ENCODE data around the gene PANK4.

The PANK4 gene

DNA sequence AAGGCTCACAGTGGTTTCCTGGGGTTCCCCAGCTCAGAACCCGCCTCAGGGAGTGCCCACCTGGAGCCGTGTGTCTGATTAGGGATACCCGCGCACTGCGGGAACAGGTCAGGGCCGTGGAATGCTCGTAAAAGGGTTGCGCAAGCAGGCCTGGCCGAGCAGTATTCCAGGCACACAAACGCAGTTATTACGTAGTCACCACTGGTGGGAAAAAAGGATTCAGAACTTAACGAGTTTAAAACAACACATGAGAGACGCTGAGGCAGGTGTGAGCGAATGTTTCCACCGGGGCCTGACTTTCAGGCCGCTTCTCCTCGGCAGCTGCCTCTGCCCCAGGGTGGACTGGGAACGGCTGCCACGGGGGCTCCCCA lies 32.1 kb downstream of the PANK4 start:
- no peak for DNase-seq

DNA sequence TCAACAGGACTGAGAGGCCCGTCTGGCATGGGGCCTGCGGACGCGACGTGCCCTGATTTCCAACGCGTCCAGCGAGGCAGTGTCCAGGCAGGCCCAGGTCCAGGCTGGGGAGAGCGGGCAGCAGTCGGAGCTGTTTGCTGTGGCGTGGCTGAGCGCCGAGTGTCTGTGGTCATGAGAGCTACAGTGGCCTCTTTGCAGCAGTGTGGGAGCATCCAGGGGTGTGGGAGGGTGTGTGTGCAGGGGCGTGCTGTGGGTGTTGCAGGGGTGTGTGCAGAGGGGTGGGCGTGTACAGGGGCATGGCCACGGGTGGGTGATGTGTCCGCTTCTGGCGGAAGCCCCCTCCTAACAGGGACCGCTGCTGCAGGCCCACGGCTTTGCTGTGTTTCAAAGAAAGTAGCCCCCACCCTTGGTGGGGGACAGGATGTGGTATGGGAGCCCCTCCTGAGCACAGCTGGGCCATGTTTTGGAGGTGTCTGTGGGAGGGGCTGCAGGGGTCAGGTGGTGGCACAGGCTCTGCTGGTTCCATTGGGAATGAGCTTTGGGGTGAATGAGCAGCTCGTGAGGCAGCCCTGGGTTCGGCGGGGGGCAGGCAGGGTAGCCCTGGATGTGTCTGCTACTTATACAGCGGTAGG lies 32.6 kb downstream of the PANK4 start:
- DNase-seq, result no peak

DNA sequence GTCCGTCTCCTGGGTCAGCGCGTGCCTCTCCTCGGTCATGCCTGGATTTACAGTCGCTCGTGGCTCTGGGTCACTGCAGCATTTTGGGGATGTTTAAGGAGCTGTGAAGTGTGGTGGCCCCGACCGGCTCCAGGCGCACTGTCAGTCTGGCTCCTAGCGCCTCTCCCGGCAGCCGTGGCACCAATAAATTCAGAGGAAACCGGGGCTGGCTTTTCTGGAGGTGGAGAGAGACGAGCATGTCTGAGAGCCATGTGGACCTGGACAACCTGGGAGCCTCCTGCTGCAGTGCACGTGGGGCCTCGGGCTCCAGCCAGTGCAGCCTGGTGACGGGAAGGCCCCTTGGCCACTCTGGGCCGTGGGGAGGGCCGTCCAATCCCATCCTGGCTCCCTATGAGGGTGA lies 33.2 kb downstream of the PANK4 start:
- no peak for DNase-seq

DNA sequence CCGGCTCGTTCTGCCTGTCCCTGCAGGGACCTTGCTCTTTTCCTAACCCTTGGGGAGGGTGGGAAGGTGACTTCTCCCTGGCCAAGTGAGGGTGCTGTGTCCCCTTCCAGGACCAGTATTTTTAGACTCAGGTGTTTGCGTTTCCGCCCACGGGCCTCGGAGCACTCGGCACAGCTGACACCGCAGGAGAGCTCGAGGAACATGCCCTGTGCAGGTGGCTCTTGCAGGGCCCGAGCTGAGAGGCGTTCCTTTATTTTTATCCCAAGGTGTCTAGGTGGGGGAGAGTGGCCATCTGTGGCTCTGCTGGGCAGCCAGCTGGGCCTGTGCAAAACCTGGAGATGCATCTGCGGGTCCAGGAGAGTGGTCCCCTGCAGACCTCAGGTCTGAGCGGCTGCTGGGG lies 34.3 kb downstream of the PANK4 start:
- no peak for DNase-seq

DNA sequence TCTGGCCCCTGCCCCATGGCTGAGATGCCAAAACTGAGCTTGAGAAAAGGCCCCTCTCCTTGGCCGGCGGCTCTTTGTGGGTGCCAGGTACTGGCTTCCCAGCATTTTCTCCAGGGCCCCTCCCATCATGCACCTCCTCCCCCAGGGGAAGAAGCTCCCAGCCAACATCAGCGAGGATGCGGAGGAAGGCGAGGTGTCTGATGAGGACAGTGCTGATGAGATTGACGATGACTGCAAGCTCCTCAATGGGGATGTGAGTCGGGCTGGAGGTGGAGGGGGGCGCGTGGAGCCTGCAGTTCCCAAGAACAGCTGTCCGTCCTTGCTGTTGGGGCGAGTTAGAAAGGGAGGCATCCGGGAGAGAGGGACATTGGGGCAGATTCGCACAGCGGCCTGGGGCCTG lies 36.8 kb downstream of the PANK4 start:
- no peak for DNase-seq

DNA sequence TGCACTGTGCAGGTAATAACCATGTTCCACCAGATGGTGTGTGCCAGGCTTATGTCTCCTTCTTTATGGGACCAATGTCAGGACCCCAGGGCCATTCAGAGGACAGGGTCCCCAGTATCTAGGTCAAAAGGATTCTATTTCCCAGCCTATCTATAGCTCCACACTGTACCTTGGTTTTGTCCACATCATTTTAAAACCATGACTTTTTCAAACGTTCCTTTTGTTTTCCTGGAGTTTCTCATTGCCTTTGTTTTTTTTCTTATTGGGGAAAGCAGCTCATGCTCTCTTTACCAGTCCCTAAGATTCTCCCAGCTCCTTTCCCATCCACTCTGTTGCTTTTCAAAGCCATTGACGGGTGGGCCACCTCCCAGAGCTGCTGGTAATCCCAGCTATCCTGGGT lies 37.7 kb downstream of the PANK4 start:
- no peak for DNase-seq

DNA sequence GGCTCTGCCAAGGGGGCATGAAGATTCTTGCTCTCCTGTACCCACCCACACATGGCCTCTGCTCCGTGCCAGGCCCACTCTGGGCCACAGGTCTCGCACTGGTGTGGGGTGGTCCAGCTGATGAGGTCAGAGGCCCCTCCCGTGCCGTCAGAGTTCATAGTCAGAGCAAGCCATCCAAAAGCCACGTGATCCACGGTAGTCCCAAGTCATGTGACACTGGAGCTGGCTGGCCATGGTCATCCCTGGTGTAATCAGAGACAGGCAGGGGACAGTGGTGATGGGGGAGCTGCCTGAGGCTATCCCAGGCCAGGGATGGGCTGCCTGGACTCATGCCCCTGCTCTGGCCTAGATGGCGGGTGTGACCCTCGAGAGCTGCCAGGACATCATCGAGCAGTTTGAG lies 39.8 kb downstream of the PANK4 start:
- no peak for DNase-seq

DNA sequence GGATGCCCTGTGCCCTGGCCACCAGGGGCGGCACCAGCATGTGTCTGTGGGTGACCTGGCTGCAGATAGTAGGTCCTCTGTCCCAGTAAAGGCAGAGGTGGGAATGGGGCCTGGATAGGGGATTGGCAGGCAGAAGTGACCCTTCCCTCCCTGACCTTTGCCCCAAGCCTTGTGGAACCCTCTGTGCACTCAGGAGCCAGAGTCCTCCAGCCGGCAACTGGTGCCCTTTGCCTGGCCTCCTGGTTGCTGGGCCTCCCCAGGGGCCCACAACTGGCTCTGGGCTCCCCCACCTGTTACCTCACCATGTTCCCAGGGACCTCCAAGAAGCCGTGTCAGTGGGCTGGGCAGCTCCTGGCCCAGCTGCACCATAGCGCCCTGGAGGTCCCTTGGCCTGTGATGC lies 40.4 kb downstream of the PANK4 start:
- DNase-seq, result no peak

DNA sequence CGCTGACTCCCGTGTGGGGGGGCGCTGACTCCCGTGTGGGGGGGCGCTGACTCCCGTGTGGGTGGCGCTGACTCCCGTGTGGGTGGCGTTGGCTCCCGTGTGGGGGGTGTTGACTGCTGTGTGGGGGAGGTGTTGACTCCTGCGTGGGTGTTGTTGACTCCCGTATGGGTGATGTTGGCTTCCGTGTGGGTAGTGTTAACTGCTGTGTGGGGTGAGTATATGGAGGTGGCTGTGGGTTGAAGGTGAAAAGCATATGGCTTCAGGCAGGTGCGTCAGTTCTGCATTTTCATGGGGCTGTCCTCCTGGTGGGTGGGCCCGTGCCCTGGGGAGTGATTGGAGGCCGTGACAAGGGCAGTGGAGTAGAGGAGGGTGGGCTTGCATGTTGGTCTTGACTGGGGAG lies 42.4 kb downstream of the PANK4 start:
- no peak for DNase-seq

DNA sequence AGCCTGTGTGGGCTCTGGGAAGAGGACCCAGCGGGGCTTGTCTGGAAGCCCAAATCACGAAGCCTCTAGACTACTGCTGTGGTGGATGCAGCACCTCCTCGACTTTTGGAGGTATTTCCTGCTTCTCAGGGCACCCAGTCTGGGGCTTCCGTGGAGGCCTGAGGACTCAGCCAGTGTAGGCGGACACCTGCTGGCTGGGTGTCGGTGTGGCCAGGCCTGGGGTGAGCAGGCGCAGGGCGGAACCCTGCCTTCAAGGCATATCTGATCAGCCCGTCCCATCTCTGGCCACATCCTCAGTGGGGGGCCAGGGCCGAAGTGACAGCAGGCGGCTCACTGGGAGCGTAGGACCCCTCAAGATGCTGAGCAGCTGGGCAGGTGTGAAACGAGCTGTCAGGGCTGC lies 43.4 kb downstream of the PANK4 start:
- no peak for DNase-seq

DNA sequence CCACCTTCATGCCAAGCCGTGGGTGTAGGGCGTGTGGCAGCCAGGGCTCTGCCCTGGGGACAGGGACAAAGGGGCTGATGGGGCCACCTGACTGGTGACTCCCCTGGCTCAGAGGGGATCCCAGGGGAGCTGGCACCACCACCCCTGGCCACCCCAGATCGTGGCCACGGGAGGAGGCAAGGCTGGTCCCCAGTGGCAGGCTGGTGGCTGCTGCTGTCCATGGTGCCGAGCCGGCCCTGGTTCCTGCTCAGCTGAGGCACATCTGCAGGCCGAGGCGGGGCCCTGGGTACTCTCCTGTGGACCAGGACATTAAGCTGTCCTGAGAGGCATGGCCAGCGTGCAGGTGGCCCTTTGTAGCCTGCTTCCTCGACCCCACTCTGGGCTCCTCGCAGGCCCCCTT lies 43.8 kb downstream of the PANK4 start:
- no peak for DNase-seq

DNA sequence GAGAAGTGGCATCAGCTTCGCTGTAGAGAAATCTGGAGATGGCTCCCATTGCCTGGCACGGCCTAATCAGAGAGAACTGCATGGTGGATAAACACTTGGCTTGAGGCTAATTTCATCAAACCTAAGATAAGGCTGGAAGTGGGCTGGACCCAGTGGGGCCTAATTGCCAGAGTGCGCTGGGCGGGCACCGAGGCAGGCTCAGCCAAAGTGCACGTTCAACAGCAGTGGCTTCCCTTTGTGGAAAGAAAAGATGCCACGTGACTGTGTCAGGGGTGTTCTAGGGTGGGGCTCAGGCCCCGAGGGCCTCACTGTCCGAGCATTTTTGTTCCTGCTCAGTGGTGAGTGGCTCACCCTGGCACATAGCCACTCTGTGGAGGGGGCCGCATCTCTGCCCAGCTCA lies 44.5 kb downstream of the PANK4 start:
- no peak for DNase-seq

DNA sequence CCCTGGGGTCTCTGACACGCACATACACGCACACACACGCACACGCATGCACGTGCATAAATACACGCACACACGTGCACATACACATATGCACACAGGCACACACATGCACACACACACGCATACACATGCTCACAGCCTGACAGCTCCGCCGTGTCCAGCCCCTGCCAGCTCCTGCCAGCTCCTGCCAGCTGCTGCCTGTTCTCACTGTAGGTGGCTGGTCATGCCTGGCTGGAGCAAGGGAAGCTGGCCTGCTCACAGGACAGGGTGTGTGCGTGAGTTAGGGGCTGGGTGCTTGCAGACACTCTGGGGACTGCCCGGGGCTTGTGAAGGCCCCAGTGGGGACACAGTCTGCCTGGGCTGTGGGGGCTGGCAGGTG lies 45.4 kb downstream of the PANK4 start:
- no peak for DNase-seq

DNA sequence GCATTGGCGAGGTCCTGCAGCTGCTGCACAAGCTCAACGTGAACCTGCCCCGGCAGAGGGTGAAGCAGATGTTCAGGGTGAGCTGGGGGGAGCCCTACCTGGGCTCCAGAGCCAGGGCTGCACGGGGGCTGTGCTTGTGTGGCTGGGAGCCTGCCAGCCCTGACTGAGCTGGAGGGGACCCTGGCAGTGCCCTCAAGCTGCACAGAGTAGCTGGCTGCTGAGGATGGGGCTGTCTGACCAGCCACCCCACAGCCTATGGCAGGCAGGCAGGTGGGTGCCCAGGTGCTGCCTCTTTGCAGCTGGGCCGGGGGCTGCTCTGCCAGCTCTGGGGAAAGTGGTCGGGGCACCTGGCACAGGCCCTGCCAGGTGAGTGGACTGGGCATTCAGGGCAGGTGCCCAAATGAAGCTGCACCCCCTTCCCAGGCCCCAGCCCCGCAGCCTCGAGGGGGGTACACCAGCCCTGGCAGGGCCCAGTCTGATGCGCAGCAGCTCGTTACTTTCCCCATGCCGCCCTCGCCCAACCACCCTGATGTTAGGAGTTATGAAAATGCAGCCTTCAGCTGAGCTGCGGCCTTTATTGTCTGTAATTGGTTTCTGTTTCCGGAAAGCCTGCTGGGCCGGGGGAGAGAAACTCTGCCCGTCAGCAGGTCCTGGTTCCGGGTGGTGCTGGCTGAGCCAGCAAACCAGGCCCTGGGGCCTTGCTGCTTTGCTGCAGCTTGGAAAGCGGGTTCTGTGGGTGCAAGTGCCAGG lies 46.0 kb downstream of the PANK4 start:
- no peak for DNase-seq

DNA sequence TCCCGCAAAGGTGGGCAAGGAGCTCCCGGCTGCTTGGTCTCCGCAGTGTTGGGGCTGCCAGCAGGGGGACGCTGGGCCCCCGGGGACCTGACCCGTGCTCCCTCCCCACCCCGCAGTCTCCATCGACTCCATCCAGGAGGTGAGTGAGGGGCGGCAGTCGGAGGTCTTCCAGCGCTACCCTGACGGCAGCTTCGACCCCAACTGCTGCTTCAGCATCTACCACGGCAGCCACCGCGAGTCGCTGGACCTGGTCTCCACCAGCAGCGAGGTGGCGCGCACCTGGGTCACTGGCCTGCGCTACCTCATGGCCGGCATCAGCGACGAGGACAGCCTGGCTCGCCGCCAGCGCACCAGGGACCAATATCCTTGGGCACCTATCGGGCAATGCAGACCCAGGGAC lies 46.8 kb downstream of the PANK4 start:
- DNase-seq, result no peak

DNA sequence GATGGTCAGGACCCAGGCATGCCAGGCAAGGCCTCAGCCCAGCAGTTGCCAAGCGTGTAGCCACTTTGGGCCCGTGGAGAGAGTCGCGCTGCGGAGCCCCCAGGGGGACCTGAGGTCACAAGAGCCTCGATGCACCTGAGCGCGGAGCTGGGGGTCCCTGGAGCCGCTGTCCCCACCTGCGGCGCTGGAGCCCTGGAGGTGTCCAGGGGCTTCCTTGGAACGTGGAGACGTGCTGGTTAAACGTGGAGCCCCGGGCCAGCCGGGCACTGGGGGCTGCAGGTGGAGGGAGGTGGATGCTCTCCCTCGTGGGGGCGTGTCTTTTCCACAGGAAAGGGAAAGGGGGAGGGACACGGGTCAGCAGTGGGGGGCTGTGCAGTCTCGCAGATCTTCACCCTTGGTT lies 47.2 kb downstream of the PANK4 start:
- no peak for DNase-seq

DNA sequence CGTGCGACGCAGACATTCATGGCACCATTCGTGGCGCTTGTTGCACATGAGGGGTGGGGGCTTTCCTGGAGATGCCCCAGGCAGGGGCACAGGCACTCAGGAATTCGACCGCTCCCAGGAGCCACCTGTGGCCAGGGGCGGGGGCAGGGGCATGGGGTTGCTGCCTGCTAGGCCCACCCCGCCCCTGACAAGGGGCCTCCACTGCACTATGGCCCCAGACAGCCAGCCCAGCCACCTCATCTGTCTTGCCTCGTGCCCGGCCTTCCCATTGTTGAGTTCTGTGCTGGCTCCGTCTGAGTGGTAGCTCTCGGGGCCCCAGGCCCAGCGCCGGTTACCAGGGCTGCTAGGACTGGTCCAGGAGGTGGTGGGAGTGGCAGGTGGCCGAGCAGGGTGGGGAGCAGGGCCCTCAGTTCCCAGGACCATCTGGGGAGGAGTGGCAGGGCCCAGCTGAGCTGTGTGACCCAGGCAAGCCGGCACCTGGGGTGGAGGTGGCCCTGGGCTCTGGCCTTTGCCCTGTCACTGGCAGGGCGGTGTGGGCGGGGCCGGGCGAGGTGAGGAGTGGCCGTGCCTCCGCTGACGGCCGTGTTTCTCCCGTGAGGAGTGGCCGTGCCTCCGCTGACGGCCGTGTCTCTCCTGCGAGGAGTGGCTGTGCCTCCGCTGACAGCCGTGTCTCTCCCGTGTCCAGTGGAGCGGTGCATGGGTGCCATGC lies 48.5 kb downstream of the PANK4 start:
- no peak for DNase-seq

DNA sequence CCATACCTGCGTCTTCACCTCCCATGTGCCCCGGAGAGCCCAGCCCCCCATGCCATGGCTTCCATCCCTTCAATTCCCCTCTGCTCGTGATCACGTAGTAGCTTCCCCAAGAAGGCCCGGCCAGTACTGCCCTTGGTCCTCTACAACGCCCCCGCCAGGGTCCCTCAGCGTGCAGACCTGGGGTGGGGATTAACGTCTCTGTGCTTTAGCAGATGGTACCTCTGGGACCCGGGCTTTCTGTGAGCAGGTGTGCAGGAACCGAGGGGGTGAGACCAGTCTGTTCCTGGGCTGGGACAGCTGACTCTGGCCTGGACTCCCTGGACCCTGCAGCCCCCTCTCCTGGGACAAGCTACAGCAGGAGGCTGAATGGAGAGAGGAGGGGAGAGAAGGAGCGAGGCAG lies 49.1 kb downstream of the PANK4 start:
- DNase-seq, result no peak

DNA sequence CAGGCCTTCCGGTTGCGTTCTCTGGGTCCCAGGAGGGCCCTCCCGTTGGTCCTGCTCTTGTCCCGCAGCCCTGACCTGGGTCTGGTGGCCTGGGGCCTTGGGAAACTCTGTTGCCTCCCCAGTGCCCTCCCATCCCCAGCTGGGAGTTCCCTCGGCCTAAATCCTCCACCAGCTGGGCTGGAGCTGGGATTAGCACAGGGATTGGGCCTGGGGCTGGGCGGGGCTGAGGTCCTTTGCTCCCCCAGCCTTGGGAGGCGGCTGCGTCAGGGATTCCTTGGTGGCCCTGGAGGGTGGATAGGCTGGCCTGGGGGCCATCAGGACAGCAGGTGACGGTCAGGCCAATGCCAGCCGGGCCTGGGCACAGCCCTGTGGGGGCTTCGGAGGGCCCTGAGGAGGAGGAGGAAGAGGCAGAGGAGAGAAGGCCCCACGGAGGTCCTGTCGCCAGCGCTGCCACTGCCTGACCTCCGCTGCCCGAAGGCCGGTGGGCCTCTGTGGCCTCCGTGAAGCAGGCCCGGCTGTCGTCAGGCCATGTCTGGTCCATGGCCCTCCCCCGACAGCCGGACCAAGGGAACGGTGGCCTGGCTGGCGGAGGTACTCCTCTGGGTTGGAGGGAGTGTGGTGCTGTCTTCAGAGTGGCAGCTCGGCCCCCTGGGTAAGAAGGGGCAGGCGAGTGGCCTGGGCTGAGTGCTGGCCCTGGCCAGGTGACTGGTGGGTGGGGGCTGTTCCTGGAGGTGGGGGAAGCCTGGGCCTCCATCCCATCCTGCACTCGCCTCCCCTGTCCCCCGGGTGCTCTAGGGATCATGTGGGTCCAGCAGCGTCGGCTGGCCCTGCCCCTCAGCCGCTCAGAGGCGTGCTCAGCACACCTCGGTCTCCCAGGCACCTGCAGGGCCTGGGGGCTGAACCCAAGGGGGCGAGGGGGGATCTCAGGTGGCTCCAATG lies 50.1 kb downstream of the PANK4 start, which contains the start of gene PLCH2:
Gene PLCH2 (plus strand): TSS at position 229 of the 939 bp plus-strand sequence. CDS start 300 bp downstream, at position 529.
- DNase-seq, result no peak

DNA sequence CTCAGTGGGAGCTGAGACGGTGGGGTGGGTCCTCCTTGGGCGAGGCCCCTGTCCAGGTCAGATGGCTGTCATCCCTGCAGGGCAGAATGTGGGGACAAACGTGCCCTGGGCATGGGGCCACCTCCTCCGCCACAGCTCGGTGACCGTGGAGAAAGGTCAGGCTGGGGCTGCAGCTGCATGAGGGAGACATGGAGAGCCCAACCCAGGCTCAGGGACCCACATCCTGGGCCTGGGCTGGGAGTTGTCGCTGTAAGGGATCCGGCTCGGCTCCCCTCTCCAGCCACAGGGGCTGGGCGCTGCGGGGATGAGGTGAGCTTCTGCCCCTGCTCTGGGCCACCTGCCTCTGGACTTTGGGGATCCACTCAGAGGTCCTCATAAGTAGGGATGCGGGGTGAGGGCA lies 50.8 kb downstream of the PANK4 start:
- DNase-seq, result no peak

DNA sequence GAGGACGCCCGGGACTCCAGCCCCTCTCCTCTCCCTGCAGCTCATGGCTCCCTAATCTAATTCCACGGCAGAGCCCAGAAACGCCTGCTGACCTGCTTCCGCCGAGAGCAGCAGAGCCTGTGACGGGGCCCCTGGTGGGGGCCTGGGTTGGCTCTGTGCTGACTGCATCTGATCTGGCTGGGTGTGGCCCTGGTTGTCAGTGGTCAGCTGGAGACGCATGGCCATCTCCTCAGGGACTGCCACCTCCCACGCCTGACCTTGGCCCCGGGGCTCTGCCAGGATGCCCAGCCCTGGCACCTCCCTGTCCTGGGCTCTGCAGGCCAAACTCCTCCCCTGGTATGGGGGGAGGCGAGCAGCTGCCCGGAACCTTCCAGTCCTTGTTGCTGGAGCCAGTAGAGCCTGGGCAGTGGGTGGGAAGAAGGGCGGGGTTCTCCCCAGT lies 51.4 kb downstream of the PANK4 start:
- DNase-seq, result no peak

DNA sequence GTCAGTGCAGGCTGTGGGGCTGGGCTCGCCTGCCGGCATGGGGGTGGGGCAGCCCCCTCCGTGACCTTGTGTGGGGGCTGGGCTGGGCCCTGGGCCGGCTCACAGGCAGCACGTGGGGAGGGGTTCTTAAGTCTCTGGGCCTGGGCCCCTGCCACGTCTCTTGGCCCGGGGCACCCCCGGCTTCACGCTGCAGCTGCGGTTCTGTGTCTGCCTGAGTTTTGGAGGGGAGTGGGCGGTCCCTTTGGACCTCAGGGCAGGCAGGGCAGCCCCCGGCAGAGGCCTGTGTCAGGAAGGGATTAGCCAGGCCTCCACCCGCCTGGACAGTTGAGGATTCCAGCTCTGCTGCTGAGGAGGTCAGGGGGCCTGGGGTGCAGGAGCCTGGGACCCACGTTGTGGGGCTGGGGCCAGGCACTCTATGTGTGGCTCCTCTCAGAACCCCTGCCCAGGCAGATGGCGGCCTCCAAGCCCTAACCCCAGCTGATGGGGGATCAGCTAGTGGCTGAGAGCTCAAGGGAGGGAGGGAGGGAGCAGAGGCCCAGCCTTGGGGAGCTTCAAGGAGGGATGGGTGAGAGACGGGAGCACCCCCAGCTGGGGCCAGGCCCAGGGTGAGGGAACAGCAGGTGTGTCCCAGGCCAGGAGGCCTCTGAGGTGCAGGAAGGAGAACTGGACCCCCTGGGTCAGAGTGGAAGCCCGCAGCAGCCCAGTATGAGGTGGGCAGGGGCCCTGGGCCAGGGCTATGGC lies 52.1 kb downstream of the PANK4 start:
- no peak for DNase-seq
